HepG2 (cell line): ENCODE results near the gene MYRIP. TPM values are rescaled to one million over a fixed set of nuclear protein-coding genes. Genes with fewer than 3 reads are reported as not detected.

Experiments used
- ATF7-NPFF ChIP-seq: sonication (generic); formaldehyde crosslinking; IDR thresholded peaks from 2 replicates; pipeline ENCODE4 v1.8.1; 2023; ENCODE audit warnings: mild to moderate bottlenecking, low read depth, missing genetic modification reagents, moderate library complexity
- CREBL2 ChIP-seq: sonication (generic); formaldehyde crosslinking; IDR thresholded peaks from 2 replicates; pipeline ENCODE4 v1.8.1; 2023; ENCODE audit warnings: missing genetic modification reagents, mild to moderate bottlenecking, borderline replicate concordance
- ETV5 ChIP-seq: IDR thresholded peaks from 2 replicates; pipeline ENCODE4 v1.6.1; 2018; ENCODE audit warnings: missing biosample characterization, missing genetic modification reagents, inconsistent platforms, borderline replicate concordance
- HMGXB4 ChIP-seq, 2 experiments: sonication (generic) in 1 of 2; formaldehyde crosslinking in 1 of 2; IDR thresholded peaks; 2 replicates each; pipeline versions ENCODE4 v1.4.0 to v1.6.1; 2018 to 2020; ENCODE audit warnings: missing genetic modification reagents in 2 of 2, borderline replicate concordance in 1 of 2, low read depth in 1 of 2, mild to moderate bottlenecking in 1 of 2, missing biosample characterization in 1 of 2
- IKZF5 ChIP-seq: IDR thresholded peaks from 2 replicates; pipeline ENCODE4 v1.6.1; 2018; ENCODE audit warnings: missing genetic modification reagents, mild to moderate bottlenecking, missing compliant biosample characterization
- MAX ChIP-seq: IDR thresholded peaks from 2 replicates; pipeline ENCODE4 v1.6.1; 2012; ENCODE audit warnings: inconsistent platforms
- NFYB ChIP-seq: sonication (generic); formaldehyde crosslinking; IDR thresholded peaks from 2 replicates; pipeline ENCODE4 v1.4.0; 2020; ENCODE audit warnings: missing genetic modification reagents
- SRSF1 ChIP-seq: fragments of 200-400 bp; formaldehyde crosslinking; optimal IDR thresholded peaks from 2 replicates; pipeline ENCODE3; 2017; ENCODE audit warnings: mild to moderate bottlenecking, low read depth, low read length, moderate library complexity
- ZNF281 ChIP-seq: sonication (generic); formaldehyde crosslinking; IDR thresholded peaks from 2 replicates; pipeline ENCODE4 v1.4.0; 2020; ENCODE audit warnings: missing genetic modification reagents, borderline replicate concordance
- polyA plus RNA-seq, 8 experiments: library from polyadenylated mRNA; depleted of rRNA in 3 of 8; stranded (reverse) in 7 of 8; unstranded in 1 of 8; fragments of >200 nt; fragmentation: Illumina TruSeq in 4 of 8; extraction: Trizol in 4 of 8; gene quantifications; 2 replicates each; pipeline versions ENCODE4 v1.2.1 to v1.2.3, GENCODE V29; 2011 to 2016; ENCODE audit warnings: low read depth in 4 of 8, missing spikeins in 1 of 8, mixed read lengths in 1 of 8; ENCODE audit not compliant: insufficient read depth in 1 of 8
- total RNA-seq, 5 experiments: library from RNA; depleted of rRNA; stranded (reverse); fragments of >200 nt; fragmentation: Illumina TruSeq; extraction: Trizol; gene quantifications; 2 replicates each; pipeline ENCODE4 v1.2.3, GENCODE V29; 2016; ENCODE audit warnings: low read depth in 1 of 5
- TF ChIP-seq, protein P1 (sequence below): sonication (generic); formaldehyde crosslinking; IDR thresholded peaks from 2 replicates; pipeline ENCODE4 v1.5.0; 2020; ENCODE audit warnings: mild to moderate bottlenecking, missing genetic modification reagents
- TF ChIP-seq, protein P2 (sequence below): sonication (generic); formaldehyde crosslinking; IDR thresholded peaks from 2 replicates; pipeline ENCODE4; 2020; ENCODE audit warnings: missing genetic modification reagents, mild to moderate bottlenecking, borderline replicate concordance

MYRIP gene
- total and polyA plus RNA-seq, 2 of the 13 experiments (the other 11 are each of a cell fraction or from before 2014, with no cell fraction given), result 0.64 to 0.84 TPM

DNA sequence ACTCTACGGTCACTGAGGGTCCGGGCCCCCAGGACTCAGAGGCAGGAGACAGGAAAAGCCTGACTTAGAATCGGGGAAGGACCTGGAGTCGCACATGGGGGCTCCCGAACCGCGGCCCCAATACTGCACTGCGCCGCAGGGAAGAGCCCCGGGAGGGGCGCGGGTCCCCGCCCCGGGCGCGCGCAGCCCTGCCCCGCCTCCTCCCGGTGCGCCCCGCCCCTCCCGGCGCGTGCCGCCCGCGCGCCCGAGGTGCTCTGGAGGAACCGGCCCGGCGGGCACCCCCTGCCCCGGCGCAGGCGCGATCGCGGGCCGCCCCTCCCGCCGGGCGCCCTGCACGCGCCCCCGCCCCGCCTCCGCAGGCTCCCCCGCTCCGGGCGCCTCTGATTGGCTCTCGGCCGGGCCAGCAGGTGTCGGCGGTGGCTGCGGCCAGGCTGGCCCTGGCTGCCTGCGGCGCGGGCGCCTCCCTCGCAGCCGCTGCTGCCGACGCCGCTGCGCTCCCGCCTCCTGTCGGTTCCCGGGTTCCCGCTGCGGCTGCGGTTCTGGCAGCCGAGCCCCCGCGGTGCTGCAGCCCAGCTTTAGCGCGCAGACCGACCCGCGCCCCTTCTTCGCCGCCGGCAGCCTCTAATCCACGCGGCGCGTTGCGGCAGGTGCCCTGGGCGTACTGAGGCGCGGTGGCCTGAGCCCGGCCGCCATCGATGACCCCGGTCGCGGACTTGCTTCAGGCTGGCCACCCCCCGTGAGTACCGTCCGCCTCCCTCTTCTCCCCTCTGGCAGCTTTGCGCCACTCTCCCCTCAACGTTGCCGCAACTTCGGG is at the start of gene MYRIP (continued):
- peak in 1 of 2 experiments; percentile 41; a peak in 1 of 4 replicates for TF ChIP-seq HMGXB4 (CRISPR knock-in tag; IDR thresholded peaks at IDR 0.05; ENCODE audit: borderline replicate concordance in 1 of 2, low read depth in 1 of 2)
- TF ChIP-seq CREBL2 (CRISPR knock-in tag), result no peak
- TF ChIP-seq IKZF5, result no peak
- TF ChIP-seq ATF7-NPFF (CRISPR knock-in tag), result peak; percentile 67
- TF ChIP-seq, protein P1, sequence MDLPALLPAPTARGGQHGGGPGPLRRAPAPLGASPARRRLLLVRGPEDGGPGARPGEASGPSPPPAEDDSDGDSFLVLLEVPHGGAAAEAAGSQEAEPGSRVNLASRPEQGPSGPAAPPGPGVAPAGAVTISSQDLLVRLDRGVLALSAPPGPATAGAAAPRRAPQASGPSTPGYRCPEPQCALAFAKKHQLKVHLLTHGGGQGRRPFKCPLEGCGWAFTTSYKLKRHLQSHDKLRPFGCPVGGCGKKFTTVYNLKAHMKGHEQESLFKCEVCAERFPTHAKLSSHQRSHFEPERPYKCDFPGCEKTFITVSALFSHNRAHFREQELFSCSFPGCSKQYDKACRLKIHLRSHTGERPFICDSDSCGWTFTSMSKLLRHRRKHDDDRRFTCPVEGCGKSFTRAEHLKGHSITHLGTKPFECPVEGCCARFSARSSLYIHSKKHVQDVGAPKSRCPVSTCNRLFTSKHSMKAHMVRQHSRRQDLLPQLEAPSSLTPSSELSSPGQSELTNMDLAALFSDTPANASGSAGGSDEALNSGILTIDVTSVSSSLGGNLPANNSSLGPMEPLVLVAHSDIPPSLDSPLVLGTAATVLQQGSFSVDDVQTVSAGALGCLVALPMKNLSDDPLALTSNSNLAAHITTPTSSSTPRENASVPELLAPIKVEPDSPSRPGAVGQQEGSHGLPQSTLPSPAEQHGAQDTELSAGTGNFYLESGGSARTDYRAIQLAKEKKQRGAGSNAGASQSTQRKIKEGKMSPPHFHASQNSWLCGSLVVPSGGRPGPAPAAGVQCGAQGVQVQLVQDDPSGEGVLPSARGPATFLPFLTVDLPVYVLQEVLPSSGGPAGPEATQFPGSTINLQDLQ (CRISPR knock-in tag), result no peak
- no peak for TF ChIP-seq ETV5
- TF ChIP-seq MAX, result peak; percentile 81
- TF ChIP-seq, protein P2, sequence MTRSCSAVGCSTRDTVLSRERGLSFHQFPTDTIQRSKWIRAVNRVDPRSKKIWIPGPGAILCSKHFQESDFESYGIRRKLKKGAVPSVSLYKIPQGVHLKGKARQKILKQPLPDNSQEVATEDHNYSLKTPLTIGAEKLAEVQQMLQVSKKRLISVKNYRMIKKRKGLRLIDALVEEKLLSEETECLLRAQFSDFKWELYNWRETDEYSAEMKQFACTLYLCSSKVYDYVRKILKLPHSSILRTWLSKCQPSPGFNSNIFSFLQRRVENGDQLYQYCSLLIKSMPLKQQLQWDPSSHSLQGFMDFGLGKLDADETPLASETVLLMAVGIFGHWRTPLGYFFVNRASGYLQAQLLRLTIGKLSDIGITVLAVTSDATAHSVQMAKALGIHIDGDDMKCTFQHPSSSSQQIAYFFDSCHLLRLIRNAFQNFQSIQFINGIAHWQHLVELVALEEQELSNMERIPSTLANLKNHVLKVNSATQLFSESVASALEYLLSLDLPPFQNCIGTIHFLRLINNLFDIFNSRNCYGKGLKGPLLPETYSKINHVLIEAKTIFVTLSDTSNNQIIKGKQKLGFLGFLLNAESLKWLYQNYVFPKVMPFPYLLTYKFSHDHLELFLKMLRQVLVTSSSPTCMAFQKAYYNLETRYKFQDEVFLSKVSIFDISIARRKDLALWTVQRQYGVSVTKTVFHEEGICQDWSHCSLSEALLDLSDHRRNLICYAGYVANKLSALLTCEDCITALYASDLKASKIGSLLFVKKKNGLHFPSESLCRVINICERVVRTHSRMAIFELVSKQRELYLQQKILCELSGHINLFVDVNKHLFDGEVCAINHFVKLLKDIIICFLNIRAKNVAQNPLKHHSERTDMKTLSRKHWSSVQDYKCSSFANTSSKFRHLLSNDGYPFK (CRISPR knock-in tag), result no peak
- TF ChIP-seq ZNF281 (CRISPR knock-in tag), result no peak
- peak; percentile 37; the same call in 1 of the 2 replicates for TF ChIP-seq NFYB (CRISPR knock-in tag)
- no peak for TF ChIP-seq SRSF1
